GM19452 (cell line): ENCODE results near the gene GALK1.

ENCODE experiments used
- ATAC-seq: cut with Tn5 transposase; IDR thresholded peaks from one replicate; pipeline ENCODE4 v1.9.1; 2021; ENCODE audit not compliant: unreplicated experiment

Gene GALK1

GRCh38 chr17:75751676-75752404, 13.2 kb downstream of the GALK1 start:
- no peak for ATAC-seq

GRCh38 chr17:75750661-75751423, 14.2 kb downstream of the GALK1 start:
- no peak for ATAC-seq

- no peak for ATAC-seq
Measured at GRCh38 chr17:75749545-75750389, 15.2 kb downstream of the GALK1 start.

DNA sequence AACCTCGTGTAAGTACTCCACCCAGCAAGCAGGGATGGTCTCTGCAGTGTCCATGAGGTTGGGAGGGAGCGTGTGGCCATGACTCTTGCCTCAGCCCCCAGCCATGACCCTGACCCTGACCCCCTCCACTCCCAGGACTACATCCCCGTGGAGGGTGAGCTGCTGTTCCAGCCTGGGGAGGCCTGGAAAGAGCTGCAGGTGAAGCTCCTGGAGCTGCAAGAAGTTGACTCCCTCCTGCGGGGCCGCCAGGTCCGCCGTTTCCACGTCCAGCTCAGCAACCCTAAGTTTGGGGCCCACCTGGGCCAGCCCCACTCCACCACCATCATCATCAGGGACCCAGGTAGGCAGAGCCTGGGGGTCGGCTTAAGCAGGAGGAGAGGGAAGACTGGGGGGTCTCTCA, 16.3 kb downstream of the GALK1 start:
- no peak for ATAC-seq

DNA sequence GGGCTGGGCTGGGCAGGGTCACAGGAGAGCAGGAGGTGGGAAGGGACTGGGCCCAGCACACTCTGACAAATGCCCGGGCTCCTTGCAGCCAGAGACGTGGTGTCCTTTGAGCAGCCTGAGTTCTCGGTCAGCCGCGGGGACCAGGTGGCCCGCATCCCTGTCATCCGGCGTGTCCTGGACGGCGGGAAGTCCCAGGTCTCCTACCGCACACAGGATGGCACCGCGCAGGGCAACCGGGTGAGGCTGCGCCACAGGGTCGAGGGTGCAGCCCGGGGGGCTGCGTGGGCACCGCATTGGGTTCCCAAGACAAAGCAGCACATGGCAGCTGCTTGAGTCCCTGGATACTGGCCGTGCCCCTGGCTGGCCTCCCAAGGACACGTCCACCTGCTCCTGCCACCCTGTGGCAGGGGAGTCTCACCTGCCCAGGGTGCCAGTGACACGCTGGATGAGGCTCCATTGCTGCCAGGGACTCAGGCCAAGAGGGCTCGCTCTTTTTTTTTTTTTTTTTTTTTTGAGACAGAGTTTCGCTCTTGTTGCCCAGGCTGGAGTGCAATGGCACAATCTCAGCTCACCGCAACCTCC, 21.3 kb downstream of the GALK1 start:
- ATAC-seq = no peak

DNA sequence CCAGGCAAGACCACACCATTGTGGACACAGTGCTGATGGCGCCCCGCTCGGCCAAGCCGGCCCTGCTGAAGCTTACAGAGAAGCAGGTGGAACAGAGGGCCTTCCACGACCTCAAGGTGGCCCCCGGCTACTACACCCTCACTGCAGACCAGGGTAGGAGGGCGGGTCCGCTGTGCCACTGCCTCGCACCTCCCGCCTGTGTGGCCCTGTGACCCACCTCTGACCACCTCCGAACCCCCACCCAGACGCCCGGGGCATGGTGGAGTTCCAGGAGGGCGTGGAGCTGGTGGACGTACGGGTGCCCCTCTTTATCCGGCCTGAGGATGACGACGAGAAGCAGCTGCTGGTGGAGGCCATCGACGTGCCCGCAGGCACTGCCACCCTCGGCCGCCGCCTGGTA, 22.7 kb downstream of the GALK1 start:
- no peak for ATAC-seq

DNA sequence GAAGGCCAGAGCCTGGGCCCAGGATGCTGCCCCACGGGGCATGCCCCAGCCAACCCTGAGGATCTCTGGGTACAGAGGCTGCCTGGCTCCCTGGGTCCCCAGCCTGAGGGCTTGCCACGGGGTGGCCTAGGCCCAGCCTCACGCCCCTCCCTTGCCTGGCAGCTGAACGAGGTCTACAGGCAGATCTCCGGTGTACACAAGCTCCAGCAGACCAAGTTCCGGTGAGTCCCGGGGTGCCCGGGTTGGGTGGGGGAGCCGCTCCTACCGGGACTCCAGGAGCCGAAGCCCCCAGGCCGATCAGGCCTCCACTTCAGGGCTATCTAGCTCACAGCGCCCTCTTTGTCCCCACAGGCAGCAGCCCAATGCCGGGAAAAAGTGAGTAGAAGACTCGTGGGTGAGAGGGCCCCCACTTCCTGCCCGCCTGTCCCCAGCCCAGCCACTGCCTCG, 24.3 kb downstream of the GALK1 start:
- no peak for ATAC-seq

GRCh38 chr17:75740215-75740614, 24.8 kb downstream of the GALK1 start:
- ATAC-seq = no peak

DNA sequence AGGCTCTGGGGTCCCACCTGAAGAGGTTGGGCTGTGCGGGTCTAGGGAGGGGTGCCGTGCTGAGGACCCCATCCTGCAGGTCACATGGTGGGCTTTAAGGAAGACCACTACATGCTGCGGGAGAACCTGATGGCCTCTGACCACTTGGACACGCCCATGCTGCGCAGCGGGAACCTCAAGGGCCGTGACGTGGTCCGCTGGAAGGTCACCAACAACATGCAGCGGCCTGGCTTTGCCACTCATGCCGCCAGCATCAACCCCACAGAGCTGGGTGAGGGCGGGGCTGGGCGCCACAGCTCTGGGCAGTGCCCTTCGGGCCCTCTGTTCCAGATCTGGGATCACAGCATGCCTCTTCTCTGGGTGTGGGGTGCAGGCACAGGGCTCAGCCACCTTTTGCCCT, 25.2 kb downstream of the GALK1 start:
- no peak for ATAC-seq

DNA sequence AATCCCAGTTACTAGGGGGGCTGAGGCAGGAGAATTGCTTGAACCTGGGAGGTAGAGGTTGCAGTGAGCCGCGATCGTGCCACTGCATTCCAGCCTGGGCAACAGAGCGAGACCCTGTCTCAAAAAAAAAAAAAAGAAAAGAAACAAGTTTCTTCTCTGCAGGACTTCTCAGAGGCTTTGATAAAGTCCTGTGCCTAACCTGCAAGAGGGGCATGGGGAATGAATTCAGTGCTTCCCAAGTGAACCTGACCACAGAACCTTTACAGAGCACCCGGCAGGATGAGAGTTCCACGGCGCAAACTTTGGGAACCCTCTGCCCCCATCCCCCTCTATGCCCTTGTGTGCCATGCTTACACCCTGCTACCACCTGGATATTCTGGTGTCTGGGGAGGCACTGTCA, 25.8 kb downstream of the GALK1 start:
- ATAC-seq = no peak

- no peak for ATAC-seq
Measured at GRCh38 chr17:75738218-75738802, 26.7 kb downstream of the GALK1 start.

DNA sequence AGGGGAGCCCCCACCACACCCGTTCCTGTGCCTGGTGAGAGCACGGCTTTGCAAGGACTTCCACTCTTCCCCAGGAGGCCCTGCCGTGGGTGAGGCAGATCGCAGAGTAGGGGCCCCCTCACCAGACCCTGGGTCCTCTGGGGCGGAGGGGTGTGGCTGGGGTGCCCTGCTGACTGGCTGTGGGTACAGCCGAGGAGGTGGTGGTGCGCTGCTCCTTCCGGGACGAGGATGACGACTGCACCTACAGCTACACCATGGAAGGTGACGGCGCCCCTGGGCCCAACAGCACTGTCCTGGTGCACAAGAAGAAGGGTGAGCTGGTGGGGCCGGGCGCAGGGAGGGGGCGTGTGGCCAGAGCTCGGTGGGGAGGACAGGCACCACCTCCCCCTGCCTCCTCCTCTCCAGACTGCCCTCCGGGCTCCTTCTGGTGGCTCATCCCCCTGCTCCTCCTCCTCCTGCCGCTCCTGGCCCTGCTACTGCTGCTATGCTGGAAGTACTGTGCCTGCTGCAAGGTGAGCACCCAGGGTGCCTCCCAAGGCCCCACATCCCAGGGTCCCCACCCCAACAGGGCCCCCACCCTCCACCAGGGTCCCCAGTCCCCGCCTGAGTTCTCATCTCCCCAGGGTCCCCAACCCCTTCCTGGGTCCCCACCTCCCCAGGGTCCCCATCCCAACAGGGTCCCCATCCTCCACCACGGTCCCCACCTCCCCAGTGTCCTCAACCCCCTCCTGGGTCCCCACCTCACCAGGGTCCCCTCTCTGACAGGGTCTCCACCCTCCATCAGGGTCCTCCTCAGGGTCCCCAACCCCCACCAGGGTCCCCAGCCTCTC, 27.6 kb downstream of the GALK1 start:
- no peak for ATAC-seq

DNA sequence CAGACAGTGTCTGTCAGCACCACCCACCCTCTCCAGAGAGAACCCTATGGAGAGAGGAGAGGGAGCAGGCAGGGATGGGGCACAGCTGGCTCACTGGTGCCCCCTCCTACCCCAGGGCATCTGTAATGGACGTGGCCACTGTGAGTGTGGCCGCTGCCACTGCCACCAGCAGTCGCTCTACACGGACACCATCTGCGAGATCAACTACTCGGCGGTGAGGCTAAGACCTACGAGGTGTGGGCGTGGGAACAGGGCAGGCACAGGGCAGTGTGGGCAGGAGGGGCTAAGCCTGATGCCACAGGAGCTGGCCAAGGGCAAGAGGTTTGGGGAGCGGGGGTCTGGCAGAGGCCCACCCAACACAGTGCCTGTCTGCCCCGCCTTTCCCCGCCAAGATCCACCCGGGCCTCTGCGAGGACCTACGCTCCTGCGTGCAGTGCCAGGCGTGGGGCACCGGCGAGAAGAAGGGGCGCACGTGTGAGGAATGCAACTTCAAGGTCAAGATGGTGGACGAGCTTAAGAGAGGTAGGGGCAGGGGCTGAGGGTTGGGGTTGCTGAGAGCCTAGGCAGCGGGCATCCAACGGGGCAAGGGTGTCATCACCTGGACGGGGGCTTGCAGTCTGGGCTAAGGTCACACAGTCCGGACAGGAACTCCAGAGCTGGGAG, 28.7 kb downstream of the GALK1 start:
- no peak for ATAC-seq

GRCh38 chr17:75734674-75735294, 30.2 kb downstream of the GALK1 start:
- no peak for ATAC-seq

GRCh38 chr17:75733471-75733870, 31.5 kb downstream of the GALK1 start:
- ATAC-seq = no peak

GRCh38 chr17:75731716-75732498, 33.1 kb downstream of the GALK1 start:
- ATAC-seq = no peak

DNA sequence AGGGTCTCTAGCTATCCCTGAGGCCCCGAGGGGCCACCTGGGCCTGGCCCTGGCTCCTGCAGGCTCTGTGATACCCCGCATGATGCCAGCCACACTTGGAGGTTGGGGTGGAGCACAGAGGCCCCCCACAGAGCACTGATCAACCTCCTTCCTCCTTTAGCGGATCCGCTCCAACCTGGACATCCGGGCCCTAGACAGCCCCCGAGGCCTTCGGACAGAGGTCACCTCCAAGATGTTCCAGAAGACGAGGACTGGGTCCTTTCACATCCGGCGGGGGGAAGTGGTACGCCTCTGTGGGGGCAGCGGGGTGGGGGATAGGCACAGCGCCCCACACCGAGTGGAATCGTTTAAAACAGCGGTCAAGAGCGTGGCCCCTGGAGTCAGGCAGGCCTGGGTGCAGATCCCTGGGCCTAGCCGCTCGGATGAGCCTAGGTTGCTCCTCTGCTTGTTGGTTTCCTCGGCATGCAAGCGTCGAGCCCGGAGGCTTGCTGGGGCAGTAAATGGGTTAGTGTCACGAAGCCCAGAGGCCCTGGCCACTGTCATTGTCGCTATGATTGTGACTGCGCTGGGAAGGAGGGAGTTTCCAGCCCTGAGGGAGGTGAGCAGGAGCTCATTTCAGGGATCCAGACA, 33.8 kb downstream of the GALK1 start:
- ATAC-seq = no peak

DNA sequence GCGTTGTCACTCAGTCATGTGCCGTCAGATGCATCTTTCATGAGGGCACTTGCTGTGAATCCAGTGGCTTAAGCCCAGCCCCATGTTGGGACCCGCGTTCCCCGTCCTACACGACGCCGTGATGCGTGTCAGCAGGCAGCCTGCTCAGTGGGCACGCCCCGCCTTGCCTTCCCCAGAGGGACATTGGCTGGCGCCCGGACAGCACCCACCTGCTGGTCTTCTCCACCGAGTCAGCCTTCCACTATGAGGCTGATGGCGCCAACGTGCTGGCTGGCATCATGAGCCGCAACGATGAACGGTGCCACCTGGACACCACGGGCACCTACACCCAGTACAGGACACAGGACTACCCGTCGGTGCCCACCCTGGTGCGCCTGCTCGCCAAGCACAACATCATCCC, 34.9 kb downstream of the GALK1 start:
- ATAC-seq = no peak
